ENCODE results near the gene ERO1B. TPM values are rescaled to one million over a fixed set of nuclear protein-coding genes. Genes with fewer than 3 reads are reported as not detected.

The ERO1B gene
- polyA plus RNA-seq, 1 donor from 2014 or later, result 2.7 TPM

- H3K9me2 ChIP-seq (ENCODE audit: insufficient read depth, low read length), result no peaks in the 10 kb centered on the region
- no peaks in the 10 kb centered on the region for H3F3A ChIP-seq (ENCODE audit: insufficient read depth, low read length, poor library complexity, severe bottlenecking)
- TF ChIP-seq EP300 (conservative IDR thresholded peaks at IDR 0.05; ENCODE audit: poor library complexity, severe bottlenecking), result no peak
- no peak for TF ChIP-seq RAD21 (conservative IDR thresholded peaks at IDR 0.05)
- no peak for TF ChIP-seq CTCF (IDR thresholded peaks at IDR 0.05; ENCODE audit: poor library complexity, severe bottlenecking)
- no peak for TF ChIP-seq MXI1 (conservative IDR thresholded peaks at IDR 0.05; ENCODE audit: poor library complexity, severe bottlenecking)
- no peak for TF ChIP-seq REST (IDR thresholded peaks at IDR 0.05; ENCODE audit: borderline replicate concordance)
- H3K27ac ChIP-seq (ENCODE audit: low read length), result no peak overlapping the region
- no peaks in the 10 kb centered on the region for H4K20me1 ChIP-seq (ENCODE audit: insufficient read depth)
- no peak overlapping the region for H2AFZ ChIP-seq (ENCODE audit: low read depth, low read length)
- H3K79me2 ChIP-seq (replicated peaks; ENCODE audit: insufficient read depth, low read length), result no peaks in the 10 kb centered on the region
- H3K36me3 ChIP-seq (ENCODE audit: insufficient read depth, low read length), result no peaks in the 10 kb centered on the region
- no peak overlapping the region for H3K4me3 ChIP-seq (ENCODE audit: low read length)
- no peaks in the 10 kb centered on the region for H3K9me3 ChIP-seq (ENCODE audit: low read length)
- no peak overlapping the region for H3K9ac ChIP-seq (ENCODE audit: low read length)
- H3K27me3 ChIP-seq (ENCODE audit: insufficient read depth, low read depth, low read length), result no peaks in the 10 kb centered on the region
- H3K4me2 ChIP-seq (ENCODE audit: low read length), result no peak overlapping the region
Measured at GRCh38 chr1:236253119-236253518, 28.6 kb downstream of the ERO1B start.

- H4K20me1 ChIP-seq (ENCODE audit: insufficient read depth), result no peaks in the 10 kb centered on the region
- no peaks in the 10 kb centered on the region for H3K79me2 ChIP-seq (replicated peaks; ENCODE audit: insufficient read depth, low read length)
- TF ChIP-seq POLR2AphosphoS5 (IDR thresholded peaks at IDR 0.05) (no peak), EZH2 (IDR thresholded peaks at IDR 0.05; ENCODE audit: borderline replicate concordance, insufficient read depth, low read length, poor library complexity, severe bottlenecking) (no peak), MXI1 (conservative IDR thresholded peaks at IDR 0.05; ENCODE audit: poor library complexity, severe bottlenecking) (no peak), REST (IDR thresholded peaks at IDR 0.05; ENCODE audit: borderline replicate concordance) (no peak), EP300 (conservative IDR thresholded peaks at IDR 0.05; ENCODE audit: poor library complexity, severe bottlenecking) (no peak), SMC3 (conservative IDR thresholded peaks at IDR 0.05; ENCODE audit: poor library complexity) (no peak)
- H3K4me3 ChIP-seq (ENCODE audit: low read length), result no peak overlapping the region
- no peak overlapping the region for H3K9ac ChIP-seq (ENCODE audit: low read length)
- no peak overlapping the region for H3K27ac ChIP-seq (ENCODE audit: low read length)
- no peaks in the 10 kb centered on the region for H3K27me3 ChIP-seq (ENCODE audit: insufficient read depth, low read depth, low read length)
- no peaks in the 10 kb centered on the region for H3K36me3 ChIP-seq (ENCODE audit: insufficient read depth, low read length)
- H3K4me2 ChIP-seq (ENCODE audit: low read length), result no peak overlapping the region
- no peaks in the 10 kb centered on the region for H3F3A ChIP-seq (ENCODE audit: insufficient read depth, low read length, poor library complexity, severe bottlenecking)
- no peak overlapping the region for H2AFZ ChIP-seq (ENCODE audit: low read depth, low read length)
- no peaks in the 10 kb centered on the region for H3K9me2 ChIP-seq (ENCODE audit: insufficient read depth, low read length)
- no peaks in the 10 kb centered on the region for H3K9me3 ChIP-seq (ENCODE audit: low read length)
Measured at GRCh38 chr1:236251587-236251986, 30.2 kb downstream of the ERO1B start.

All from neural cell (in vitro differentiated cells).